ENCODE results near the gene TLCD5.

TLCD5 gene

GRCh38 chr11:120336641-120337354, 11.7 kb downstream of the TLCD5 start:
- no peak for DNase-seq (ENCODE audit: extremely low read depth in 1 of 2, low read depth in 1 of 2)

GRCh38 chr11:120337355-120338106, 12.4 kb downstream of the TLCD5 start:
- DNase-seq (ENCODE audit: extremely low read depth in 1 of 2, low read depth in 1 of 2): no peak

GRCh38 chr11:120338107-120338933, 13.2 kb downstream of the TLCD5 start:
- DNase-seq (ENCODE audit: extremely low read depth in 1 of 2, low read depth in 1 of 2): no peak

GRCh38 chr11:120339394-120339890, 14.3 kb downstream of the TLCD5 start:
- no peak for DNase-seq (ENCODE audit: extremely low read depth in 1 of 2, low read depth in 1 of 2)

- DNase-seq (ENCODE audit: extremely low read depth in 1 of 2, low read depth in 1 of 2): no peak
Measured at GRCh38 chr11:120340529-120340928, 15.4 kb downstream of the TLCD5 start.

GRCh38 chr11:120342226-120342625, 17.1 kb downstream of the TLCD5 start:
- no peak for DNase-seq (ENCODE audit: extremely low read depth in 1 of 2, low read depth in 1 of 2)

- no peak for DNase-seq (ENCODE audit: extremely low read depth in 1 of 2, low read depth in 1 of 2)
Measured at GRCh38 chr11:120342678-120343077, 17.6 kb downstream of the TLCD5 start.

GRCh38 chr11:120343429-120343828, 18.3 kb downstream of the TLCD5 start:
- no peak for DNase-seq (ENCODE audit: extremely low read depth in 1 of 2, low read depth in 1 of 2)

GRCh38 chr11:120344302-120345004, 19.4 kb downstream of the TLCD5 start:
- no peak for DNase-seq (ENCODE audit: extremely low read depth in 1 of 2, low read depth in 1 of 2)

- no peak for DNase-seq (ENCODE audit: extremely low read depth in 1 of 2, low read depth in 1 of 2)
Measured at GRCh38 chr11:120346233-120346632, 21.1 kb downstream of the TLCD5 start.

GRCh38 chr11:120350637-120351036, 25.5 kb downstream of the TLCD5 start:
- no peak for DNase-seq (ENCODE audit: extremely low read depth in 1 of 2, low read depth in 1 of 2)

- no peak for DNase-seq (ENCODE audit: extremely low read depth in 1 of 2, low read depth in 1 of 2)
Measured at GRCh38 chr11:120352405-120352804, 27.3 kb downstream of the TLCD5 start.

GRCh38 chr11:120354068-120354467, 29.0 kb downstream of the TLCD5 start:
- DNase-seq (ENCODE audit: extremely low read depth in 1 of 2, low read depth in 1 of 2): no peak

- no peak for DNase-seq (ENCODE audit: extremely low read depth in 1 of 2, low read depth in 1 of 2)
Measured at GRCh38 chr11:120354779-120355178, 29.7 kb downstream of the TLCD5 start.

- no peak for DNase-seq (ENCODE audit: extremely low read depth in 1 of 2, low read depth in 1 of 2)
Measured at GRCh38 chr11:120357620-120358019, 32.5 kb downstream of the TLCD5 start.

GRCh38 chr11:120358729-120359128, 33.6 kb downstream of the TLCD5 start:
- no peak for DNase-seq (ENCODE audit: extremely low read depth in 1 of 2, low read depth in 1 of 2)

- no peak for DNase-seq (ENCODE audit: extremely low read depth in 1 of 2, low read depth in 1 of 2)
Measured at GRCh38 chr11:120363436-120363835, 38.3 kb downstream of the TLCD5 start.

GRCh38 chr11:120365512-120365911, 40.4 kb downstream of the TLCD5 start:
- no peak for DNase-seq (ENCODE audit: extremely low read depth in 1 of 2, low read depth in 1 of 2)

GRCh38 chr11:120372296-120372695, 47.2 kb downstream of the TLCD5 start:
- DNase-seq (ENCODE audit: extremely low read depth in 1 of 2, low read depth in 1 of 2): no peak

GRCh38 chr11:120375076-120375475, 50.0 kb downstream of the TLCD5 start:
- DNase-seq (ENCODE audit: extremely low read depth in 1 of 2, low read depth in 1 of 2): no peak

Measured in activated CD8-positive, alpha-beta memory T cell treated with anti-CD3 and anti-CD28 coated beads for 1 hour (primary cell).